Activated naive CD8-positive, alpha-beta T cell treated with anti-CD3 and anti-CD28 coated beads, Interleukin-2, amount 10 ng/mL, durations not matched to agents 7 days and 5 days (primary cell): ENCODE data around the gene TPO. TPM values are rescaled to one million over a fixed set of nuclear protein-coding genes. Genes with fewer than 3 reads are reported as not detected.

Experiments used
- ATAC-seq: fragments of 150-1000 bp; cut with Tn5 transposase; one replicate; pipeline ENCODE4 v1.10.0; 2021; ENCODE audit warnings: low read depth, moderate library complexity
- POLR2A ChIA-PET: fragments of 350-600 bp; sonication (Branson Sonifier 250); formaldehyde crosslinking; loops from one replicate; lab custom pipeline; 2021; ENCODE audit warnings: antibody characterized with exemption; lab: Charles Lee
- DNase-seq: peaks from one replicate; pipeline ENCODE4 v3.0.0; 2021
- H3K27ac Mint-ChIP-seq: one replicate; pipeline ENCODE4 v1.8.0; 2022; ENCODE audit warnings: mild to moderate bottlenecking, mixed read lengths
- H3K27me3 Mint-ChIP-seq: one replicate; pipeline ENCODE4 v1.8.0; 2022; ENCODE audit warnings: mild to moderate bottlenecking, moderate library complexity, mixed read lengths
- H3K36me3 Mint-ChIP-seq: one replicate; pipeline ENCODE4 v1.8.0; 2021; ENCODE audit warnings: mild to moderate bottlenecking, mixed read lengths
- H3K4me1 Mint-ChIP-seq: one replicate; pipeline ENCODE4 v1.8.0; 2021; ENCODE audit warnings: mixed read lengths
- H3K4me3 Mint-ChIP-seq: one replicate; pipeline ENCODE4 v1.8.0; 2022; ENCODE audit warnings: mild to moderate bottlenecking, moderate library complexity, mixed read lengths
- H3K9me3 Mint-ChIP-seq: one replicate; pipeline ENCODE4 v1.8.0; 2021; ENCODE audit warnings: mixed read lengths
- total RNA-seq, 2 experiments: library from RNA; stranded (reverse); gene quantifications; one replicate each; pipeline ENCODE4 v1.2.3, GENCODE V29; 2021

TPO gene
- total RNA-seq, 2 experiments from 2014 or later = not detected

- H3K36me3 Mint-ChIP-seq = no peaks in the 10 kb centered on the region
- H3K4me3 Mint-ChIP-seq = no peak overlapping the region
- no peaks in the 10 kb centered on the region for H3K9me3 Mint-ChIP-seq
- no peak overlapping the region for H3K27ac Mint-ChIP-seq
- H3K4me1 Mint-ChIP-seq = no peaks in the 10 kb centered on the region
- POLR2A ChIA-PET = no interaction called here
- DNase-seq (no peak), ATAC-seq (no peak)
- no peaks in the 10 kb centered on the region for H3K27me3 Mint-ChIP-seq
These were observed 25.7 kb downstream of the TPO start for GRCh38 chr2:1438972-1439371.

DNA sequence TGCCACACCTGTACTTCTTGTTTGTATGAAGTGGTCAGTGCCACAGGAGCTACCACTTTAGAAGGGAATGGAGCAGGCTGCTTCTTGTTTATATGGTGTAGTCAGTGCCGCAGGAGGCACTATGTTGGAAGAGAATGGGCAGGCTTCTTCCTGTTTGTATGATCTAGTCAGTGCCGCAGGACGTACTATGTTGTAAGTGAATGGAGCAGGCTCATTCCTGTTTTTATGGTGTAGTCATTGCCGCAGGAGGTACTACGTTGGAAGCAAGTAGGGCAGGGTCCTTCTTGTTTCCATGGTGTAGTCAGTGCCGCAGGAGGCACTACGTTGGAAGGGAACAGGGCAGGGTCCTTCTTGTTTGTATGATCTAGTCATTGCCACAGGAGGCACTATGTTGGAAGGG, 27.3 kb downstream of the TPO start:
- Mint-ChIP-seq H3K4me1 (no peaks in the 10 kb centered on the region), H3K9me3 (no peaks in the 10 kb centered on the region), H3K27me3 (no peaks in the 10 kb centered on the region), H3K36me3 (no peaks in the 10 kb centered on the region), H3K4me3 (no peak overlapping the region), H3K27ac (no peak overlapping the region)
- ATAC-seq = no peak
- no peak for DNase-seq
- POLR2A ChIA-PET = no interaction called here

- H3K27me3 Mint-ChIP-seq = peaks cover 15% of the 10 kb centered on the region
- no peak overlapping the region for H3K27ac Mint-ChIP-seq
- no peaks in the 10 kb centered on the region for H3K4me1 Mint-ChIP-seq
- POLR2A ChIA-PET = no interaction called here
- H3K4me3 Mint-ChIP-seq = no peak overlapping the region
- H3K36me3 Mint-ChIP-seq = no peaks in the 10 kb centered on the region
- ATAC-seq (no peak), DNase-seq (no peak)
- peaks cover 2% of the 10 kb centered on the region for H3K9me3 Mint-ChIP-seq
These were observed 33.0 kb downstream of the TPO start for GRCh38 chr2:1446301-1446700.

GRCh38 chr2:1448009-1448408, 34.7 kb downstream of the TPO start:
- no peak for DNase-seq
- peaks cover 2% of the 10 kb centered on the region for H3K9me3 Mint-ChIP-seq
- no peak overlapping the region for H3K4me3 Mint-ChIP-seq
- H3K4me1 Mint-ChIP-seq = no peaks in the 10 kb centered on the region
- H3K36me3 Mint-ChIP-seq = no peaks in the 10 kb centered on the region
- H3K27ac Mint-ChIP-seq = no peak overlapping the region
- peaks cover 15% of the 10 kb centered on the region for H3K27me3 Mint-ChIP-seq
- ATAC-seq = no peak
- POLR2A ChIA-PET = no interaction called here

DNA sequence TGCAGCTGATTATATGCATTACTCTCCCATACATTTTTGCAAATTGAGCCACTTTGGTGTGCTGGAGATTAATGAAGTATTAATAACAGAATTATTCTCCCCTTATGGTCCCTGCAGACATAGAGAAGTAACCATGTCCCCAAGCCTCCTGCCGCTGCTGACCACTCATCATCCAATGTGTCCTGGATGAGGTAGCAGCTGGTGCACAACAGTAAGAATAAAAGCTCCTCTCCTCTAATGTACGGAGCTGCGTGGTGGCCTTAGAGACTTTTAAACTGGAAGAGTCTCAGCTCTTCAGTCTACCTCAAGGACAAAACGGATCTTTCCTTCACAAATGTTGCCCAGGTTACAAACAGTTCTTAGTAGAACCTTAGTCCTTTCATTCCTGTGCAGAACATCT, 37.7 kb downstream of the TPO start:
- H3K27me3 Mint-ChIP-seq = peaks cover 17% of the 10 kb centered on the region
- H3K36me3 Mint-ChIP-seq = no peaks in the 10 kb centered on the region
- no peaks in the 10 kb centered on the region for H3K4me1 Mint-ChIP-seq
- no peak overlapping the region for H3K4me3 Mint-ChIP-seq
- peaks cover 2% of the 10 kb centered on the region for H3K9me3 Mint-ChIP-seq
- DNase-seq (no peak), ATAC-seq (no peak)
- POLR2A ChIA-PET = no interaction called here
- no peak overlapping the region for H3K27ac Mint-ChIP-seq

- POLR2A ChIA-PET = no interaction called here
- Mint-ChIP-seq H3K36me3 (no peaks in the 10 kb centered on the region), H3K9me3 (peaks cover 2% of the 10 kb centered on the region), H3K27ac (no peak overlapping the region), H3K27me3 (peaks cover 17% of the 10 kb centered on the region), H3K4me3 (no peak overlapping the region), H3K4me1 (no peaks in the 10 kb centered on the region)
- DNase-seq = no peak
- no peak for ATAC-seq
These were observed 38.2 kb downstream of the TPO start for GRCh38 chr2:1451422-1451821.

DNA sequence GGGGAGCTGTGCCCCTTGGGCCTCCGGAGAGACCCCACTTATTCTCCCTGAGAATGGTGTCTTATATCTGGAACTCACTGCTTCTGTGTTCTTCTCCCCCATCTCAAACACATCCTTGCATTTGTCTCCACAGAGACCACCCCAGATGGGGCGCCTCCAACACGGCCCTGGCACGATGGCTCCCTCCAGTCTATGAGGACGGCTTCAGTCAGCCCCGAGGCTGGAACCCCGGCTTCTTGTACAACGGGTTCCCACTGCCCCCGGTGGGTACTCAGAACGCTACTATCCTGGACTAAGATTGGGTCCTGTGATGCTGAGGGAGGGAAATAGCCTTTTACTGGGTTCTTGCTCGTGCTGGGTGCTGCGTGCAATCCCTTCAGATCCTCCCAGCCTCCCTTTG, 40.3 kb downstream of the TPO start:
- Mint-ChIP-seq H3K27ac (no peak overlapping the region), H3K4me1 (no peaks in the 10 kb centered on the region), H3K36me3 (no peaks in the 10 kb centered on the region), H3K27me3 (peaks cover 11% of the 10 kb centered on the region), H3K9me3 (peaks cover 3% of the 10 kb centered on the region), H3K4me3 (no peak overlapping the region)
- DNase-seq (no peak), ATAC-seq (no peak)
- POLR2A ChIA-PET = no interaction called here

DNA sequence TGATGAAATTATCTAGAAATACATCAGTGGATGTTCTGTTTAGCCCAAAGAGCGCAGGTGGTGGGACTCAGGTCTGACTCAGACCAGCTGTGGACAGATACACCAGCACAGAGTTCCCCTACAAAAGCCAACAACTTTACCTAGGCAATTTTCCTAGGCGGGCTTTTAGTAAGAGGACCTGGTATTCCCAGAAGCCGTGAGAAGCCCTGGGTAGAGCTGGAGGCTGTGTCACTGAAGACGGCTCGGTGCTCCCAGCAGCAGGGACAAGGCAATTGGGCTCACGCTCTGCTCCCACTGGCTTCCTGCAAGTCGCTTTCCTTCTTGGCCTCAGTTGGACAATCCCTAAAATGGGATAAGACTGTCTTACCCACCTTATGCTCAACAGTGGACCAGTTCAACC, 41.1 kb downstream of the TPO start:
- no peak for ATAC-seq
- Mint-ChIP-seq H3K27ac (no peak overlapping the region), H3K9me3 (peaks cover 3% of the 10 kb centered on the region), H3K4me1 (no peaks in the 10 kb centered on the region), H3K36me3 (no peaks in the 10 kb centered on the region), H3K4me3 (no peak overlapping the region), H3K27me3 (peaks cover 11% of the 10 kb centered on the region)
- POLR2A ChIA-PET = no interaction called here
- no peak for DNase-seq

GRCh38 chr2:1455466-1455865, 42.2 kb downstream of the TPO start:
- DNase-seq (no peak), ATAC-seq (no peak)
- no peak overlapping the region for H3K4me3 Mint-ChIP-seq
- POLR2A ChIA-PET = no interaction called here
- H3K4me1 Mint-ChIP-seq = no peaks in the 10 kb centered on the region
- H3K9me3 Mint-ChIP-seq = peaks cover 3% of the 10 kb centered on the region
- peaks cover 7% of the 10 kb centered on the region for H3K27me3 Mint-ChIP-seq
- H3K27ac Mint-ChIP-seq = no peak overlapping the region
- no peaks in the 10 kb centered on the region for H3K36me3 Mint-ChIP-seq

DNA sequence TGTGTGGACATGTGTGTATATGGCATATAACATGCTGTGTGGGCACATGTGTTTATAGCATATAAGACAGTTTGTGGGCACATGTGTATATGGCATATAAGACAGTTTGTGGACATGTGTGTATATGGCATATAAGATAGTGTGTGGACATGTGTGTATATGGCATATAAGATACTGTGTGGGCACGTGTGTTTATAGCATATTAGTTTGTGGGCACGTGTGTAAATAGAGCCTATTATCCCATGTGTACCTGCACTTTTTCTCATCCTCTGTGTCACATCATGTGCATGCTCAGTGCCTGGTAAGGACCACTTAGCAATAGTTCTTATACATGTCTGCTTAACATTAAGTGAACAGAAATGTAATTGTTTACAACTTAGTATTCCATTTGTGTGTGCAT, 45.2 kb downstream of the TPO start:
- DNase-seq (no peak), ATAC-seq (no peak)
- POLR2A ChIA-PET = no interaction called here
- Mint-ChIP-seq H3K9me3 (peaks cover 3% of the 10 kb centered on the region), H3K4me1 (no peaks in the 10 kb centered on the region), H3K27ac (no peak overlapping the region), H3K36me3 (no peaks in the 10 kb centered on the region), H3K27me3 (peaks cover 5% of the 10 kb centered on the region), H3K4me3 (no peak overlapping the region)

DNA sequence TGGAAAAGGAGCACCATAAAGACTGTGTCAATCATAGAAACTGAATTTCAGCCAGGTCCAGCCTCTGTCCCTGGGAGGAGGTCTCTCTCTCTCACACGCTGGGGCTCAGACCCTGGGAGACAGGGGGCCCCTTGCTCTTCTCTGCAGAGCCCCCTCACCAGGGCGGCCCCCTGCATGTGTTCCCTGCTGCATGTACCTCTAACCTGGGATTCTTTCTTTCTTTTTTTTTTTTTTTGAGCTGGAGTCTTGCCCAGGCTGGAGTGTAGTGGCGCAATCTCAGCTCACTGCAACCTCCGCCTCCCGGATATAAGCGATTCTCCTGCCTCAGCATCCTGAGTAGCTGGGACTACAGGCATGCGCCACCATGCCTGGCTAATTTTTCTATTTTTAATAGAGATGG, 46.5 kb downstream of the TPO start:
- H3K36me3 Mint-ChIP-seq = no peaks in the 10 kb centered on the region
- no peak for DNase-seq
- peaks cover 5% of the 10 kb centered on the region for H3K27me3 Mint-ChIP-seq
- H3K27ac Mint-ChIP-seq = no peak overlapping the region
- ATAC-seq = no peak
- no peak overlapping the region for H3K4me3 Mint-ChIP-seq
- peaks cover 3% of the 10 kb centered on the region for H3K9me3 Mint-ChIP-seq
- POLR2A ChIA-PET = no interaction called here
- no peaks in the 10 kb centered on the region for H3K4me1 Mint-ChIP-seq

DNA sequence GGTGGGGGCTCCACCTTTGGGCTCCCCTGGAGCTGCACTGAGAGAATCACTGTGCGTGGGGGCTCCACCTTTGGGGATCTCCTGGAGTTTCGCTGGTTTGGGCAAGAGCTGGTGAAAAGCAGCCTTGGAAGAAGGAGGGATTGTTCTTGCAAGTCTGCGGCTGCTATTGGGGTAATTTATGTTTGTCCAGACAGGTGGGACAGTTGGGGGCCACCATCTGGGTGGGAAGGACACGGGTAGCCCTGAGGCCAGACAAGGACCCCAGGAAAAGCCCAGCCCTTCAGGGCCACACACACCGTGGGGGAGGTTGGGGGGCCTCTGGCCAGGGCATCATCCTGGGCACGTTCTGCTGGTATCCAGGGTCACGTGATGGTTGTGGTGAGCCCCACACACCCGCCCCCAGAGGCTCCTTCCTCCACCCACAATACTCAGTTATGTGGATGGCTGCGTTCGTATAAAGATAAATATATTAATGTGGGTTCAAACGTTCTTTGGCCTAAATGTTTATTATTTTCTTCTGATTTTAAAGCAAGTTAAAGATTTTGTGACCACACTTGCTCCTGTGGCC, 47.7 kb downstream of the TPO start:
- Mint-ChIP-seq H3K4me3 (no peak overlapping the region), H3K4me1 (no peaks in the 10 kb centered on the region), H3K9me3 (peaks cover 3% of the 10 kb centered on the region), H3K27me3 (peaks cover 9% of the 10 kb centered on the region), H3K36me3 (no peaks in the 10 kb centered on the region), H3K27ac (no peak overlapping the region)
- POLR2A ChIA-PET = no interaction called here
- DNase-seq = no peak
- ATAC-seq = no peak

GRCh38 chr2:1461507-1462390, 48.5 kb downstream of the TPO start:
- ATAC-seq = no peak
- Mint-ChIP-seq H3K27ac (no peak overlapping the region), H3K4me1 (no peaks in the 10 kb centered on the region), H3K4me3 (no peak overlapping the region), H3K27me3 (peaks cover 14% of the 10 kb centered on the region), H3K36me3 (no peaks in the 10 kb centered on the region), H3K9me3 (peaks cover 3% of the 10 kb centered on the region)
- DNase-seq = no peak
- POLR2A ChIA-PET = no interaction called here

- H3K9me3 Mint-ChIP-seq = no peaks in the 10 kb centered on the region
- H3K4me1 Mint-ChIP-seq = no peaks in the 10 kb centered on the region
- peaks cover 19% of the 10 kb centered on the region for H3K27me3 Mint-ChIP-seq
- POLR2A ChIA-PET = no interaction called here
- no peaks in the 10 kb centered on the region for H3K36me3 Mint-ChIP-seq
- no peak for DNase-seq
- H3K27ac Mint-ChIP-seq = no peak overlapping the region
- no peak overlapping the region for H3K4me3 Mint-ChIP-seq
- ATAC-seq = no peak
These were observed 49.7 kb downstream of the TPO start for GRCh38 chr2:1462994-1463393.
